GM21786 (cell line): ENCODE results near the gene SCP2.
"Not testable (repeated sequence)": the region's sequence is repeated elsewhere in the genome, so short reads cannot be mapped to it uniquely, and the experiment has no call there.

Source experiments
- ATAC-seq: cut with Tn5 transposase; IDR thresholded peaks from one replicate; pipeline ENCODE4 v1.9.1; 2021; ENCODE audit not compliant: unreplicated experiment

Gene SCP2

DNA sequence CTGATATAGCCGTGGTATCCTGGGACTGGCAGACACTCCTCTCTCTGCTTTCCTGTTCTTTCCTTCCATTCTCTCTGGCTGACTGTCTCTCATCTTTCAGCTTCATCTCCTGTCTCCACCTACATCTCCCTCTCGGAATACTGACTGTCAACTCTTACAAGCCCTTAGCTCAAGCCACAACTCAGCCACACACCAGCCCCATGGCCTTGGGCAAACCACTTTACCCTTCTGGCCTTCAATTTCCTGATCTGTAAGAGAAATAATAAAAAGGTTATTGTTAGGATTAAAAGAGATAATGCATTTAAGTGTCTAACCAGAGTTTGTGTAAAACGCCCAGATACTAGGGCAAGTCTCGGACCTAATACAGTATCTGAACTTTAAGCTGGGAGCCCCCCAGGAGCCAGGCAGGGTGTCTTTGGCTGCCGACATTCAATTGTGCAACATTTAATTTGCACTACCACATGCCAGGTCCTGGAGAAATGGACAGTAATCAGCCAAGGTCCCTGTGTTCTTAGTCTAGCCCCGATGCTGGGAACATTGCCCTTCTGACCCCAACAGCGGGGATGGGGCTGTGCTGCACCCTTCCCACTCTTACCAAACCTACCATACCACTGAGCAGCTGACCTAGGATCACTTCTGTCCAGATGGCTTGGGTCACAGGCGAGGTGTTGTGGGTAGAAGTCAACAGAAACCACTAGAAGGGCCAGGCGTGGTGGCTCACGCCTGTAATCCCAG is 10.7 kb upstream of the SCP2 start:
- no peak for ATAC-seq

DNA sequence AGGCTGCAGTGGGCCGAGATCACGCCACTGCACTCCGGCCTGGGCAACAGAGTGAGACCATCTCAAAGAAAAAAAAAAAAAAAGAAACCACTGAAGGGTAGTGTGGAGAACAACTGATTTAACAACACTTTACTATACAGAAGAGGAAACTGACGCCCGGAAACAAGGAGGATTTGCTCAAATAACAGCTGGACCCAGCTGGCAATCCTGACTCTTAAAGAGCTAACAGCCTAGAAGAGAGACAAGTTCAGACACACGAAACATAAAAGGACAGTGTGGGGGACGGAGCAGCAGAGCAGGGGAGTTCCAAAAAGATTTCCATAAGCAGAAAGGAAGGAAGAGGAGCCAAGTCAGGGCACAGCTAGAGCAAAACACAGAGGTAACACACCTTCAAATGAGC is 9.9 kb upstream of the SCP2 start:
- ATAC-seq, result no peak

- ATAC-seq, result no peak
Observed at GRCh38 chr1:52917581-52917980, 9.5 kb upstream of the SCP2 start.

DNA sequence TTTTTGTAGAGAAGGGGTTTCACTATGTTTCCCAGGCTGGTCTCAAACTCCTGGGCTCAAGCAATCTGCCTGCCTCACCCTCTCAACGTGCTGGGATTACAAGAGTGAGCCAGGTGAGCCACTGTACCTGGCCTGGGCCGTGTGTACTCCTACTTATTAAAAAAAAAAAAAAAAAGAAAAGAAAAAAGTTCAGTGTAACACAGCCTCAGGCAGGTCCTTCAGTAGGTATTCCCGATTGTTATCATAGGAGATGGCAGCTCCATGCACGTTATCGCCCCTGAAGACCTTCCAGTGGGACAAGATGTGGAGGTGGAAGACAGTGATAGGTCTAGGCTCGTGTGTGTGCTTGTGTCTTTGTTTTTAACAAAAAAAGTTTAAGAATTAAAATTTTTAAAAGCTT is 8.9 kb upstream of the SCP2 start:
- ATAC-seq, result no peak

GRCh38 chr1:52919051-52919722 is 7.9 kb upstream of the SCP2 start:
- ATAC-seq, result no peak

DNA sequence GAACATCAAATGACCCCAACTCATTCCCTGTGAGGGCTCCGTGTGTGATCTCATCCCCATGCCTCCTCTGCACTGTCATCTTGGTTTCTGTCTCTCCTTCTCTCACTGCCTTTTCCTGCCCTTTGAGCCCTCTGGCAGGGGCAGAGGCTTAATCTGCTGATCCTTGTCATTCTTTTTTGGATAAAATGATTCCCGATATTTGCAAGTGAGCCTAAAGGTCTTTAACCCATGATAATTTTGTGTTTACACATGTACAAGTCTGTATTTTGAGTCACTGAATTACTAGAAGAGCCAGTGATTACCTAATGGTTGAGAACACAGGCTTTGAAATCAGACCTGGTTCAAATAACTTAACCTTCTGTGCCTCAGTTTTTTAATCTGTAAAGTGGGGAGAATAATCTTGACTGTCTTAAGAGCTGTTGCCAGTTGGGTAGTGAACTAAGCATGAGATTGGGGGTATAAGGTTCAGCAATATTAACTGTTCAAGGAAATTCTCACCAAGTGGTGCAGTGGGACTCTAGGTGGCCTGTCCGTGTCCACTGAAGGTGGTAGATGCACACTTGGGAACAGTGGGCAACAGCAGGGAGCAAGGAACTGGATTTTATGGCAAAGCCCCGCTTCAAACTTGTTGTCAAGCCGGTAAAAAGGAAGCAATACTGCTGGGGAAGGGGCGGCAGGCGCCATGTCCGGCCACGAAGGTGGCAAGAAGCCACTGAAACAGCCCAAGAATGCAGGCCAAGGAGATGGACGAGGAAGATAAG is 7.2 kb upstream of the SCP2 start:
- ATAC-seq, result no peak

DNA sequence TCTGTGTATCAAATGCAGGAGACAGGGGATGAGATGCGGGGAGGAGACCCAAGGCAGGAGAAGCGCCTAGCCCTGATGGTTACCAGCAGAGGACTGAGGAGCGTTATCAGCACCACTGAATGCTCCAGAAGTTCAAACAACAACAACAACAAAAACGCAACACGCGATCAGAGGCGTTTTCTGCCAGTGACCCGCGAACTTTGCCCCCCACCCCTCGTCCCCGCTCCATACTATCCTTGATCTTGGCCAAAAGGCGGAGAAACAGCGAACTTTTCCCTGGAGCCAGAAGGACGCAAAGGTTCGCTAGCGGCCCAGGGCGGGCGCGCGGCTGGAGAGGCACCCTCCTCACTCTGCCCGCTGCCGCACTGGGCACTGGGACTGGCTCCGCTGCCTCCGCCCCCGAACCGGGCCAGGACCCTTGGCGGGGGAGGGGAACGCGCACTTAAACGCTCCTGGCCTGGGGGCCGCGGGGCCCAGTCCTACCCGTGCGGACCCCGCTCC is 6.2 kb upstream of the SCP2 start:
- no peak for ATAC-seq

- no peak for ATAC-seq
Observed at GRCh38 chr1:52925571-52926005, 1.5 kb upstream of the SCP2 start.

GRCh38 chr1:52926864-52927211 is 238 bp upstream of the SCP2 start:
- ATAC-seq, result no peak

DNA sequence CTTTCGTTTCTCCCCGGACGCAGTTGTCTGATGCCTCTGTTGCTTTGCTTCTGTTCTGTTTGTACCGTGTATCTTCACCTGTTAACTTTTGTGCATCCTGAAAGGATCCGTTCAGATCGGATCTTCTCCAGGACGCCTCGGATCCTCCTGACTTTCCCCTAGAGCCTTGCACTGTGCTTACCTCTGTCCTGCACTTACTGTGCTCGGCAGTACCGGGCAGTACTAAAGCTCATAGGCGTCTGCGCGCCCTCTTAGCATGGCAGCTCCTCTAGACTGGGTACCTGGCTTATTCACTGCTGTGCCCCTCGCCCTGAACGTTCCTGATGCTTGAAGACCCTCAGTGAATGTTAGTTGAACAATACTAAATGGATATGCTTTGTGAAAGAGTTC is 934 bp downstream of the SCP2 start:
- ATAC-seq, result no peak

GRCh38 chr1:52929019-52929418 is 1.9 kb downstream of the SCP2 start:
- ATAC-seq, result no peak

- ATAC-seq, result no peak
Observed at GRCh38 chr1:52937433-52938182, 10.5 kb downstream of the SCP2 start.

DNA sequence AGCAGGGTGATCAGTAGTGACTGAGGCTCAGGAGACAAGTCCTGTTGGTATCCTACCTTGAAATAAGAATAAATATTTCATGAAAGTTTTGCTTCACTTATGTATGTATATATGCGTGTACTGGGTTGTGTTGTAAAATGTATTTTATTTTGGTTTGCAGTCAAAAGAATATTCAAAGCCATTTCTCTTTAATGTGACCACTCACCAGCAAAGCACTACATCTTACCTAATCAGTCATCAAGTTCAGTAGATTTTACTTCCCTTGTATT is 11.0 kb downstream of the SCP2 start:
- ATAC-seq, result no peak

DNA sequence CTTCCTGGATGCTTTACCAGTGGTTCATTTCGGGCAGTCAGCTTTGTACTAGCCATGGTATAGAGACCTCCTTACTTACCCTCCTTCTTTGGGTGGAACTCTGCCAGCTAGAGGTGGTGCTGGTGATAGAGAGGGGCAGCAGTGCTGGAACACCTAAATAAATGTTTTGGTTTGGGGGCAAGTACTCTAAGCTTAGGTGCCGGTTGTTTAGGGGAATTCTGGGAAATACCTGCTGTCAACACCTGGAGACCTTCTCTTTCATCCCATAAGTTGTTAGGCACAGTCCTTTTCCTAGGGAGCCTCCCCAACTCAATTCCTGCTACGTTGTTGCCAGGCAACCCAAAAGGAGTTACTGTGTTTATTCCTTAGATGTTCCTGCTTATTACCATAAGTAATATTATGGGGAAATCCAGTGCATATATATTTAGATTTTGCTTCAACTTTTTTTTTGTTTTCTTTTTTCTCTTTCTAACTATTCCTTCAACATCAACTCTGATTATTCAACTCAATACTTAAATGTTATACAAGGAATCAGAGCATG is 16.9 kb downstream of the SCP2 start:
- ATAC-seq, result no peak

DNA sequence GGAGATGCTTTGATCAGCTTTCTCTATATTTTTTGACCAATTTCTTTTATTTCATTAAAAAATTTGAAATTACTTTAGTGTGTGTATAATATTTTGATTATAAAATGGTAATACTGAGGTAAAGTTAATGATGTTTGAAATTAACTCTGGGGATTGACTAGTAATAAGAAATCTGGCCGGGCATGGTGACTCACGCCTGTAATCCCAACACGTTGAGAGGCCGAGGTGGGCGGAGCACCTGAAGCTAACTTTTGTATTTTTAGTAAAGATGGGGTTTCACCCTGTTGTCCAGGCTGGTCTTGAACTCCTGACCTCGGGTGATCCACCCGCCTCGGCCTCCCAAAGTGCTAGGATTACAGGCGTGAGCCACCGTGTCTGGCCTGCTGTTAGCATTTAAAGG is 17.5 kb downstream of the SCP2 start:
- ATAC-seq, result no peak

- no peak for ATAC-seq
Observed at GRCh38 chr1:52947490-52947889, 20.4 kb downstream of the SCP2 start.

DNA sequence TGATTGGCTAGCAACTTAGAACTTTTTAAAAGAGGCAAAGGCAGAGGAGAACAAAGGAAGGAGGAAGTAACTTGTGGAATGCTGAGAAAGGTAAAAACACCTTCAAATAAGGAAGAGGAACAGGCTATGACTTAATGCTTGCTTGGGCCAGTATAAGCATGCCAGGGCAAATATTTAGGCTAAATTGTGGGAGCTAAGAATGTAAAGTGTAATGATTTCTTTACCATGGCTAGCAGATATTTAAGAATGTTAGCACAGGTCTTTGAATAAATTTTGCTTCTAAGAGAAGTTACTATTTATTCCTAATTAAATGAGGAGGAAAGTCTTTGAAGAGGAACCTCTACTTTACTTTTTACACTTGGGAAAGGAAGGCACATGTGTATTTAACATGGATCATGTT is 22.5 kb downstream of the SCP2 start:
- not testable (repeated sequence) for ATAC-seq

DNA sequence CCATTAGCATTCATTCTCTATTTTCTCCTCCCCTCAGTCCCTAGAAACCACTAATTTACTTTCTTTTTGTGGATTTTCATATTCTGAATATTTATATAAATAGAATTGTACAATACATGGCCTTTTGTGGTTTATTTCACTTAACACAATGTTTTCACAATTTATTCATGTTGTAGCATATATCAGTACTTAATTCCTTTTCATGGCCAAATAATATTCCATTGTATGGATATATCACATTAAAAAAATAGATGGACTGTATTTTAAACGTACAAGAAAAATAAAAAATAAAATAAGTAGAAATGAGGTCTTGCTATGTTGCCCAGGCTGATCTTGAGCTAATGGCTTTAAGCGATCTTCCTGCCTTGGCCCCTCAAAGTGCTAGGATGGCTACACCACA is 25.0 kb downstream of the SCP2 start:
- no peak for ATAC-seq

- ATAC-seq, result no peak
Observed at GRCh38 chr1:52955129-52955970, 28.3 kb downstream of the SCP2 start.

DNA sequence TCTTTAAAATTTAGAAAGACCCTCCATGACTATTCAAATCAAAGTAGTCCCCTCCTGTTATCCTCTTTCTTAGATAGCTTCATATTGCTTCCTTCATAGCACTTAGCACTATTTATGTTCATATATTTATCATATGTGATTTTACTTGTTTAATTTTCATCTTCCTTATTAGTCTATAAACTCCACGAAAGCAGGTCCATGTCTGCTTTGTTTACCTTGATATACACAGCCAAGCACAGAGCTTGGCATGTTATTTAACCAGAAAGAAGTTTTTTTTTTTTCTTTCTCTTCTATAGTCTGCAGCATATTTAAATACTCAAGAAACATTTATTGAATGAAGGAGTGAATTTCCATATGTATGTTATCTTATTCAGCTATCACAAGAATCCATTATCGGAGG is 36.0 kb downstream of the SCP2 start:
- no peak for ATAC-seq
